A549 (cell line): ENCODE results near the gene GPD1. TPM values are rescaled to one million over a fixed set of nuclear protein-coding genes. Genes with fewer than 3 reads are reported as not detected.

Experiments used
- ATAC-seq, 2 experiments: fragments of 200-7000 bp in 1 of 2; fragments of >200 bp in 1 of 2; cut with Nextera tagmentation in 1 of 2; cut with Tn5 transposase in 1 of 2; 3 replicates each; pipeline versions ENCODE4 v1.8.0 to v1.9.1; 2018 to 2020; ENCODE audit warnings: mild to moderate bottlenecking in 1 of 2, moderate library complexity in 1 of 2
- CTCF ChIA-PET: fragments of 300-600 bp; sonication (Branson Sonifier 250); formaldehyde crosslinking; extraction: SDS; loops from one replicate; lab custom pipeline; 2021; ENCODE audit warnings: antibody characterized with exemption, inconsistent platforms; lab: Yijun Ruan, JAX
- POLR2A ChIA-PET: fragments of 350-600 bp; formaldehyde crosslinking; extraction: SDS; loops from one replicate; lab custom pipeline; 2021; ENCODE audit warnings: antibody characterized with exemption, inconsistent platforms; lab: Yijun Ruan, JAX
- DNase-seq, 2 experiments: peaks; one replicate each; pipeline versions ENCODE4 v3.0.0 to v3.0.0-alpha.2; 2011 to 2016; ENCODE audit warnings: low read depth in 1 of 2, low spot score in 1 of 2
- FAIRE-seq: peaks from 2 replicates; lab custom pipeline; 2011; peaks lifted over from hg19 to GRCh38; lab: Jason Lieb, UNC
- H3K27ac ChIP-seq, 2 experiments: fragments of >200 bp; sonication (Bioruptor Twin); formaldehyde crosslinking; 3 replicates each; pipeline ENCODE4 v1.5.1; 2016 to 2017
- H3K4me1 ChIP-seq: fragments of >200 bp; sonication (Bioruptor Twin); formaldehyde crosslinking; 3 replicates; pipeline ENCODE4 v1.6.1; 2016
- H3K4me2 ChIP-seq: fragments of >200 bp; sonication (Bioruptor Twin); formaldehyde crosslinking; 3 replicates; pipeline ENCODE4 v1.6.1; 2016
- H3K4me3 ChIP-seq: fragments of >200 bp; sonication (Bioruptor Twin); formaldehyde crosslinking; 3 replicates; pipeline ENCODE4 v1.5.1; 2016
- H3K9me3 ChIP-seq: fragments of >200 bp; sonication (Bioruptor Twin); formaldehyde crosslinking; 3 replicates; pipeline ENCODE4 v1.6.1; 2016
- CHD2 ChIP-seq: fragments of 150-350 bp; IDR thresholded peaks from 2 replicates; pipeline ENCODE4 v1.6.1; 2014; ENCODE audit warnings: low read length; ENCODE audit not compliant: partially characterized antibody
- EHF ChIP-seq: fragments of 250-450 bp; sonication (Bioruptor Pico); IDR thresholded peaks from 2 replicates; pipeline ENCODE4 v1.5.0; 2020; ENCODE audit warnings: mild to moderate bottlenecking
- EHMT2 ChIP-seq: fragments of 200-600 bp; sonication (generic); IDR thresholded peaks from 2 replicates; pipeline ENCODE4 v1.6.1; 2016; ENCODE audit warnings: antibody characterized with exemption, low read depth, mild to moderate bottlenecking, moderate library complexity
- EP300 ChIP-seq, 2 experiments: fragments of >200 bp; sonication (Bioruptor Twin); formaldehyde crosslinking; IDR thresholded peaks; 2 replicates in 1 of 2; 3 replicates in 1 of 2; pipeline ENCODE4 v1.6.1; 2016 to 2017
- FOSL2 ChIP-seq, 2 experiments: fragments of 450-650 bp in 1 of 2; fragments of >200 bp in 1 of 2; sonication (Bioruptor Twin) in 1 of 2; formaldehyde crosslinking; IDR thresholded peaks; 2 replicates each; pipeline versions ENCODE4 v1.5.0 to v1.6.1; 2016 to 2020; ENCODE audit warnings: mild to moderate bottlenecking in 1 of 2, moderate library complexity in 1 of 2
- FOXS1 ChIP-seq: fragments of 250-450 bp; sonication (Bioruptor Pico); IDR thresholded peaks from 2 replicates; pipeline ENCODE4 v1.5.0; 2020; ENCODE audit warnings: mild to moderate bottlenecking, moderate library complexity
- HOXB13 ChIP-seq: fragments of 250-450 bp; sonication (Bioruptor Pico); IDR thresholded peaks from 2 replicates; pipeline ENCODE4 v1.5.0; 2020; ENCODE audit warnings: low read depth, mild to moderate bottlenecking, moderate library complexity
- HOXB5 ChIP-seq: fragments of 250-450 bp; sonication (Bioruptor Pico); IDR thresholded peaks from 2 replicates; pipeline ENCODE4 v1.5.0; 2020; ENCODE audit warnings: mild to moderate bottlenecking, moderate library complexity
- JUN ChIP-seq, 2 experiments: fragments of >200 bp; sonication (Bioruptor Twin); formaldehyde crosslinking; IDR thresholded peaks; 2 replicates in 1 of 2; 3 replicates in 1 of 2; pipeline ENCODE4 v1.6.1; 2016 to 2017
- KDM1A ChIP-seq: fragments of 200-600 bp; sonication (generic); IDR thresholded peaks from 2 replicates; pipeline ENCODE4 v1.6.1; 2016; ENCODE audit warnings: low read depth, mild to moderate bottlenecking
- MAFK ChIP-seq: fragments of 450-650 bp; IDR thresholded peaks from 2 replicates; pipeline ENCODE4 v1.6.1; 2014; ENCODE audit not compliant: partially characterized antibody
- MYC ChIP-seq: IDR thresholded peaks from 2 replicates; pipeline ENCODE4 v1.6.1; 2012; ENCODE audit warnings: mild to moderate bottlenecking, inconsistent platforms, low read length, improper control_type of control experiment, borderline replicate concordance
- NR3C1 ChIP-seq: fragments of >200 bp; sonication (Bioruptor Twin); formaldehyde crosslinking; IDR thresholded peaks from 3 replicates; pipeline ENCODE4 v1.6.1; 2017
- POLR2AphosphoS2 ChIP-seq: conservative IDR thresholded peaks from 2 replicates; pipeline ENCODE4 v1.6.1; 2012; ENCODE audit warnings: low read length, improper control_type of control experiment, inconsistent platforms
- RARB ChIP-seq: fragments of 250-450 bp; sonication (Bioruptor Pico); IDR thresholded peaks from 2 replicates; pipeline ENCODE4 v1.8.0; 2021; ENCODE audit warnings: mild to moderate bottlenecking, moderate library complexity
- RFX5 ChIP-seq: fragments of 450-650 bp; IDR thresholded peaks from 2 replicates; pipeline ENCODE4 v1.7.1; 2014; ENCODE audit warnings: antibody characterized with exemption, mild to moderate bottlenecking, moderate library complexity
- TFCP2L1 ChIP-seq: fragments of 250-450 bp; sonication (Bioruptor Pico); IDR thresholded peaks from 2 replicates; pipeline ENCODE4 v1.5.0; 2021; ENCODE audit warnings: mild to moderate bottlenecking
- ZFP36 ChIP-seq: fragments of 450-650 bp; IDR thresholded peaks from 2 replicates; pipeline ENCODE4 v1.6.1; 2014; ENCODE audit warnings: borderline replicate concordance; ENCODE audit not compliant: partially characterized antibody
- ZNF302 ChIP-seq: fragments of 250-450 bp; sonication (Bioruptor Pico); IDR thresholded peaks from 2 replicates; pipeline ENCODE4 v1.9.0; 2021; ENCODE audit warnings: inconsistent platforms, mild to moderate bottlenecking, moderate library complexity
- ZSCAN20 ChIP-seq: fragments of 250-450 bp; sonication (Bioruptor Pico); IDR thresholded peaks from 2 replicates; pipeline ENCODE4 v1.8.0; 2022; ENCODE audit warnings: mild to moderate bottlenecking, moderate library complexity
- WGBS: methylation state at CpG from one replicate; pipeline ENCODE4 v1.1.6; 2017; ENCODE audit errors: missing lambda C conversion rate; 5-methylcytosine and 5-hydroxymethylcytosine counted together
- polyA minus RNA-seq: library from RNA; depleted of rRNA, polyadenylated mRNA; stranded (reverse); fragments of >200 nt; gene quantifications from 2 replicates; pipeline ENCODE4 v1.2.3, GENCODE V29; 2011; rRNA and poly(A)+ RNA removed
- polyA plus RNA-seq, 4 experiments: library from polyadenylated mRNA; depleted of rRNA in 3 of 4; stranded (reverse); fragments of >200 nt; fragmentation: RNase III in 1 of 4; extraction: RNeasy Plus Mini Kit Qiagen cat#74134 plus additional on column Dnase treatment in 1 of 4; gene quantifications; 2 replicates in 3 of 4; 3 replicates in 1 of 4; pipeline ENCODE4 v1.2.3, GENCODE V29; 2011 to 2017
- TF ChIP-seq, protein P1 (sequence below): fragments of 200-600 bp; sonication (generic); IDR thresholded peaks from 2 replicates; pipeline ENCODE4 v1.6.1; 2016; ENCODE audit warnings: antibody characterized with exemption, mild to moderate bottlenecking, moderate library complexity
- TF ChIP-seq, protein P2 (sequence below): IDR thresholded peaks from 2 replicates; pipeline ENCODE4 v1.6.1; 2012
- TF ChIP-seq, protein P3 (sequence below): fragments of 450-650 bp; IDR thresholded peaks from 2 replicates; pipeline ENCODE4 v1.6.1; 2014; ENCODE audit warnings: antibody characterized with exemption
- TF ChIP-seq, protein P4 (sequence below): IDR thresholded peaks from 2 replicates; pipeline ENCODE4 v1.6.1; 2012; ENCODE audit warnings: low read depth, borderline replicate concordance
- TF ChIP-seq, protein P5 (sequence below): fragments of 150-350 bp; IDR thresholded peaks from 2 replicates; pipeline ENCODE4 v1.6.1; 2014; ENCODE audit warnings: low read depth, mild to moderate bottlenecking, low read length
- TF ChIP-seq, protein P6 (sequence below): IDR thresholded peaks from 2 replicates; pipeline ENCODE4 v1.6.1; 2012

Gene GPD1
- polyA plus RNA-seq (2011; rRNA removed) = 0.44 and 0.52 TPM in 2 replicates
- polyA plus RNA-seq (2012; cell fraction: cytosol; rRNA removed) = 0.08 and 0.09 TPM in 2 replicates
- 0.64 and 1.9 TPM in 2 replicates for polyA plus RNA-seq (2012; cell fraction: nucleus; rRNA removed)
- polyA plus RNA-seq (2017; fragmentation: RNase III; extraction: RNeasy Plus Mini Kit Qiagen cat#74134 plus additional on column Dnase treatment) = 0.07 to 0.13 TPM (median 0.10 TPM) in 3 replicates
- 0.29 TPM in 1 of 2 replicates, not detected in the other for polyA minus RNA-seq

DNA sequence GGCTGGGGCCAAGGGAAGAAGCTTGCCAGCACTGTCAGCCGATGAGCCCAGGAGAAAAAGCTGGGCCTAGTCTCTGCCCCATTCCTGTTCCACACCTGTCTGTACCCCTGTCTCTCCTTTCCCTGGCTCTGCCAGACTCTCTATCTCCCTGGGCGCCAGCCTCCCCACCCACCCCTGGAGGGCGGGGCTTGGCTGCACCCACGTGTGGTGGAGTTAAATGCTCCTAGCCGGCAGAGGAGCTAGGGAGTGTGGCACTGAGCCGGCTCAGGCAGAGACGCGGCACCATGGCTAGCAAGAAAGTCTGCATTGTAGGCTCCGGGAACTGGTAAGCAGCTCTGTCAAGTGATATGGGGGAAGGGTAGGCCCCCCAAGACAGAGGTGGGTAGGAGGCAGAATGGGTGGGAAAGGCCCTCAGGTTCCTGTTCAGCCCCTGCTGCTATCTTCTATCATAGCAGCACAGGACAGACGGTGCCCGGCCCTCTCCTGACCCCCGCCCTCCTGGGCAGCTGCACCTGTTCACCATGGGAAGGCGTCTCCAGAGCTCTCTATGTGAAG lies at the start of gene GPD1:
GPD1 (plus strand) TSS at position 242 of the 555 bp plus-strand sequence; CDS start at position 285, 43 bp downstream.
- TF ChIP-seq, protein P1, sequence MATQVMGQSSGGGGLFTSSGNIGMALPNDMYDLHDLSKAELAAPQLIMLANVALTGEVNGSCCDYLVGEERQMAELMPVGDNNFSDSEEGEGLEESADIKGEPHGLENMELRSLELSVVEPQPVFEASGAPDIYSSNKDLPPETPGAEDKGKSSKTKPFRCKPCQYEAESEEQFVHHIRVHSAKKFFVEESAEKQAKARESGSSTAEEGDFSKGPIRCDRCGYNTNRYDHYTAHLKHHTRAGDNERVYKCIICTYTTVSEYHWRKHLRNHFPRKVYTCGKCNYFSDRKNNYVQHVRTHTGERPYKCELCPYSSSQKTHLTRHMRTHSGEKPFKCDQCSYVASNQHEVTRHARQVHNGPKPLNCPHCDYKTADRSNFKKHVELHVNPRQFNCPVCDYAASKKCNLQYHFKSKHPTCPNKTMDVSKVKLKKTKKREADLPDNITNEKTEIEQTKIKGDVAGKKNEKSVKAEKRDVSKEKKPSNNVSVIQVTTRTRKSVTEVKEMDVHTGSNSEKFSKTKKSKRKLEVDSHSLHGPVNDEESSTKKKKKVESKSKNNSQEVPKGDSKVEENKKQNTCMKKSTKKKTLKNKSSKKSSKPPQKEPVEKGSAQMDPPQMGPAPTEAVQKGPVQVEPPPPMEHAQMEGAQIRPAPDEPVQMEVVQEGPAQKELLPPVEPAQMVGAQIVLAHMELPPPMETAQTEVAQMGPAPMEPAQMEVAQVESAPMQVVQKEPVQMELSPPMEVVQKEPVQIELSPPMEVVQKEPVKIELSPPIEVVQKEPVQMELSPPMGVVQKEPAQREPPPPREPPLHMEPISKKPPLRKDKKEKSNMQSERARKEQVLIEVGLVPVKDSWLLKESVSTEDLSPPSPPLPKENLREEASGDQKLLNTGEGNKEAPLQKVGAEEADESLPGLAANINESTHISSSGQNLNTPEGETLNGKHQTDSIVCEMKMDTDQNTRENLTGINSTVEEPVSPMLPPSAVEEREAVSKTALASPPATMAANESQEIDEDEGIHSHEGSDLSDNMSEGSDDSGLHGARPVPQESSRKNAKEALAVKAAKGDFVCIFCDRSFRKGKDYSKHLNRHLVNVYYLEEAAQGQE = no peak
- TF ChIP-seq EHMT2 = no peak
- TF ChIP-seq MAFK = no peak
- TF ChIP-seq RFX5 = no peak
- TF ChIP-seq ZFP36 = no peak
- TF ChIP-seq RARB = no peak
- TF ChIP-seq NR3C1 = no peak
- no peaks in the 10 kb centered on the region for H3K9me3 ChIP-seq
- WGBS = 69% methylated on average over 11 of the region's 13 CpGs
- H3K4me2 ChIP-seq = no peak within 1 kb of the TSS
- no peak within 1 kb of the TSS for H3K4me3 ChIP-seq
- FAIRE-seq = no peak
- no peak for DNase-seq
- peak; percentile 5 to 60; a peak in 3 of 6 replicates for ATAC-seq
- H3K4me1 ChIP-seq = no peaks in the 10 kb centered on the region
- no peak within 1 kb of the TSS for H3K27ac ChIP-seq
- CTCF ChIA-PET = interaction anchor here (1.0 to 17.7 kb wide), 8 partner anchors 8 to 137 kb away, joined by 3 to 309 read pairs (median 11); partner anchors contain the start of genes CERS5, COX14 and SMARCD1
- POLR2A ChIA-PET = interaction anchor here (0.5 to 0.8 kb wide), 3 partner anchors 8 to 19 kb away, joined by 3 to 4 read pairs (median 3); partner anchors contain the start of genes COX14 and SMARCD1

DNA sequence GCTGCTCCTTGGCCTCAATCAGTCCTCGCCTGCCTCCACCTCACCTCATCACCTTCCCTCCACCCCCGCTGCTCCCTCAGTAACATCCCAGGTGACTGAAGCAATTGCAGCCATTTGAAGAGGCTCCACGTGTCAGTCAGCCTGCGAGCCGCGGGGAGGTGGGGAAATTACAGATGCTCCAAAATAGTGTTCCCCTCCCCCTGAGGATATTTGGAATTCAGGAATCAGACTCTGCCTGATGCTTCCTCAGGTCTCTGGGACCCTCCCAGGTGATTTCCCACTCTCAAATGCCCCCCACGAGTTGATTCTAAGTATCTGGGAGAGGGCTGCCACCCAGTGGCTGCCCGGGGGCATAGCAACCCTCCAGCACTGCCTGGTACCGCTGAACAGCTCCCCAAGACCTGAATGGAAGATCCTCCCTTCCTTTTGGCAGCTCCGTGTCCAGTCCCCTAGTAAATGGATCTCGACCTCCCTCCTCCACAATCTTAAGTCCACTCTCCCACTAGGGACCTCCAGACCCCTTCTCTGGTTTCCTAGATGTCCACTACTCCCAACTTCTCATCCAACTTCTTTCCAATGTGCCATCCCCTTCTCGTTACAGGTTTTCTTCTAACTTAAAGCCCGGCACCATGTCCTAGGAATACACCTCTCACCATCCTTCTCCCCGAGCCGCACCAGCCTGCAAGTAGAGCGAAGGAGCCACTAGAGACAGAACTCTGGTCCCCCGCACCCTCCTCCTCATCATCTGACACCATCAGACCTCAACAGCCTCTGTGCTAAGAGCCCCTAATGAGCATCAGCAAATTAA lies 47.8 kb upstream of the GPD1 start:
- peaks cover 18% of the 10 kb centered on the region for H3K4me1 ChIP-seq
- H3K4me2 ChIP-seq = peak overlapping the region; percentile 94
- H3K9me3 ChIP-seq = no peaks in the 10 kb centered on the region
- WGBS = 8% methylated on average over 17 of the region's 17 CpGs
- peak; percentile 51 to 77; a peak in 5 of 6 replicates for ATAC-seq
- H3K4me3 ChIP-seq = peak overlapping the region; percentile 85; the same call in 2 of the 3 replicates
- POLR2A ChIA-PET = interaction anchor here (1.0 kb wide), 1 partner anchor 89 kb away, joined by 3 read pairs; no protein-coding TSS in a partner anchor
- H3K27ac ChIP-seq = peak overlapping the region; percentile 38 to 55; a peak in 3 of 6 replicates
- CTCF ChIA-PET = interaction anchor here (0.5 to 8.0 kb wide), 57 partner anchors 9 to 489 kb away, joined by 3 to 173 read pairs (median 4); partner anchors contain the start of genes AQP2, AQP5, AQP6 and RACGAP1
- FAIRE-seq = no peak
- DNase-seq = peak; percentile 59 to 85
- TF ChIP-seq, protein P2, sequence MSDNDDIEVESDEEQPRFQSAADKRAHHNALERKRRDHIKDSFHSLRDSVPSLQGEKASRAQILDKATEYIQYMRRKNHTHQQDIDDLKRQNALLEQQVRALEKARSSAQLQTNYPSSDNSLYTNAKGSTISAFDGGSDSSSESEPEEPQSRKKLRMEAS = peak; percentile 83
- TF ChIP-seq ZFP36 (no peak), ZNF302 (CRISPR knock-in tag) (no peak), KDM1A (no peak), JUN (IDR thresholded peaks at IDR 0.05) (no peak), FOSL2 (IDR thresholded peaks at IDR 0.05) (no peak), FOSL2 (CRISPR knock-in tag; IDR thresholded peaks at IDR 0.05) (no peak), ZSCAN20 (CRISPR knock-in tag) (no peak), HOXB5 (no peak), POLR2AphosphoS2 (no peak), TFCP2L1 (CRISPR knock-in tag) (no peak), EP300 (IDR thresholded peaks at IDR 0.05) (no peak), FOXS1 (CRISPR knock-in tag) (no peak), EHF (CRISPR knock-in tag) (no peak), MYC (peak; percentile 49), CHD2 (no peak), HOXB13 (no peak)
- TF ChIP-seq, protein P3, sequence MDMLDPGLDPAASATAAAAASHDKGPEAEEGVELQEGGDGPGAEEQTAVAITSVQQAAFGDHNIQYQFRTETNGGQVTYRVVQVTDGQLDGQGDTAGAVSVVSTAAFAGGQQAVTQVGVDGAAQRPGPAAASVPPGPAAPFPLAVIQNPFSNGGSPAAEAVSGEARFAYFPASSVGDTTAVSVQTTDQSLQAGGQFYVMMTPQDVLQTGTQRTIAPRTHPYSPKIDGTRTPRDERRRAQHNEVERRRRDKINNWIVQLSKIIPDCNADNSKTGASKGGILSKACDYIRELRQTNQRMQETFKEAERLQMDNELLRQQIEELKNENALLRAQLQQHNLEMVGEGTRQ = peak; percentile 33; the same call in 1 of the 2 replicates
- TF ChIP-seq, protein P4, sequence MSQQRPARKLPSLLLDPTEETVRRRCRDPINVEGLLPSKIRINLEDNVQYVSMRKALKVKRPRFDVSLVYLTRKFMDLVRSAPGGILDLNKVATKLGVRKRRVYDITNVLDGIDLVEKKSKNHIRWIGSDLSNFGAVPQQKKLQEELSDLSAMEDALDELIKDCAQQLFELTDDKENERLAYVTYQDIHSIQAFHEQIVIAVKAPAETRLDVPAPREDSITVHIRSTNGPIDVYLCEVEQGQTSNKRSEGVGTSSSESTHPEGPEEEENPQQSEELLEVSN = peak; percentile 72
- TF ChIP-seq, protein P5, sequence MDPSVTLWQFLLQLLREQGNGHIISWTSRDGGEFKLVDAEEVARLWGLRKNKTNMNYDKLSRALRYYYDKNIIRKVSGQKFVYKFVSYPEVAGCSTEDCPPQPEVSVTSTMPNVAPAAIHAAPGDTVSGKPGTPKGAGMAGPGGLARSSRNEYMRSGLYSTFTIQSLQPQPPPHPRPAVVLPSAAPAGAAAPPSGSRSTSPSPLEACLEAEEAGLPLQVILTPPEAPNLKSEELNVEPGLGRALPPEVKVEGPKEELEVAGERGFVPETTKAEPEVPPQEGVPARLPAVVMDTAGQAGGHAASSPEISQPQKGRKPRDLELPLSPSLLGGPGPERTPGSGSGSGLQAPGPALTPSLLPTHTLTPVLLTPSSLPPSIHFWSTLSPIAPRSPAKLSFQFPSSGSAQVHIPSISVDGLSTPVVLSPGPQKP = no peak
- TF ChIP-seq, protein P6, sequence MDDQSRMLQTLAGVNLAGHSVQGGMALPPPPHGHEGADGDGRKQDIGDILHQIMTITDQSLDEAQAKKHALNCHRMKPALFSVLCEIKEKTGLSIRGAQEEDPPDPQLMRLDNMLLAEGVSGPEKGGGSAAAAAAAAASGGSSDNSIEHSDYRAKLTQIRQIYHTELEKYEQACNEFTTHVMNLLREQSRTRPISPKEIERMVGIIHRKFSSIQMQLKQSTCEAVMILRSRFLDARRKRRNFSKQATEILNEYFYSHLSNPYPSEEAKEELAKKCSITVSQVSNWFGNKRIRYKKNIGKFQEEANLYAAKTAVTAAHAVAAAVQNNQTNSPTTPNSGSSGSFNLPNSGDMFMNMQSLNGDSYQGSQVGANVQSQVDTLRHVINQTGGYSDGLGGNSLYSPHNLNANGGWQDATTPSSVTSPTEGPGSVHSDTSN = no peak
